ENCODE measurements around the gene IFNA21.
"Not testable (repeated sequence)": the region's sequence is repeated elsewhere in the genome, so short reads cannot be mapped to it uniquely, and the experiment has no call there.

Gene IFNA21

GRCh38 chr9:21153336-21154017, 13.0 kb downstream of the IFNA21 start:
- Histone ChIP-seq H3K4me3 (no peak overlapping the region), H3K27ac (no peak overlapping the region)

GRCh38 chr9:21144603-21145002, 21.9 kb downstream of the IFNA21 start:
- Histone ChIP-seq H3K27ac (no peak overlapping the region), H3K4me3 (no peak overlapping the region)

- no peak within 1 kb of the TSS for H3K27ac ChIP-seq
- no peak within 1 kb of the TSS for H3K4me3 ChIP-seq
Observed at GRCh38 chr9:21141427-21141882, 25.0 kb downstream of the IFNA21 start, which contains the start of gene IFNW1. IFNW1 (minus strand) TSS chr9:21141832; CDS start chr9:21141570, 262 bp downstream.

GRCh38 chr9:21137020-21137419, 29.4 kb downstream of the IFNA21 start:
- Histone ChIP-seq H3K4me3 (no peak overlapping the region), H3K27ac (no peak overlapping the region)

GRCh38 chr9:21135736-21136135, 30.7 kb downstream of the IFNA21 start:
- H3K27ac ChIP-seq, result no peak overlapping the region
- no peak overlapping the region for H3K4me3 ChIP-seq

- H3K27ac ChIP-seq, result not testable (repeated sequence)
Observed at GRCh38 chr9:21128186-21128585, 38.3 kb downstream of the IFNA21 start.

GRCh38 chr9:21121595-21122251, 44.7 kb downstream of the IFNA21 start:
- H3K4me3 ChIP-seq, result no peak overlapping the region
- no peak overlapping the region for H3K27ac ChIP-seq

More at GRCh38 chr9:21128186-21128585, 38.3 kb downstream of the IFNA21 start:
- H3K4me3 ChIP-seq, result not testable (repeated sequence)

GRCh38 chr9:21121079-21121478, 45.4 kb downstream of the IFNA21 start:
- no peak overlapping the region for H3K4me3 ChIP-seq
- H3K27ac ChIP-seq, result no peak overlapping the region

GRCh38 chr9:21119093-21119770, 47.2 kb downstream of the IFNA21 start:
- no peak overlapping the region for H3K27ac ChIP-seq

More at GRCh38 chr9:21119093-21119770, 47.2 kb downstream of the IFNA21 start:
- H3K4me3 ChIP-seq, result no peak overlapping the region

Measured in skin epidermis (tissue), 12 donors.